Measurements from ENCODE around the gene PRDM16. TPM values are rescaled to one million over a fixed set of nuclear protein-coding genes. Genes with fewer than 3 reads are reported as not detected.

Gene PRDM16
- total RNA-seq, 1 donor from 2014 or later, result 84.2 TPM

- DNase-seq (ENCODE audit: low spot score in 2 of 2), result no peak
- no peaks in the 10 kb centered on the region for H3K9me3 ChIP-seq
- intact Hi-C loops (cut with DNase I), result no loop called here
- peak overlapping the region; percentile 0 to 30 for H3K4me3 ChIP-seq
- TF ChIP-seq CTCF (IDR thresholded peaks at IDR 0.05), result no peak
- peaks cover 32 to 76% of the 10 kb centered on the region in 2 donors for H3K4me1 ChIP-seq
- peak overlapping the region; percentile 73 to 80 for H3K27ac ChIP-seq
- H3K36me3 ChIP-seq, result no peaks in the 10 kb centered on the region
- H3K27me3 ChIP-seq, result no peaks in the 10 kb centered on the region
Measured at GRCh38 chr1:3113047-3113740, 44.2 kb downstream of the PRDM16 start.

- intact Hi-C loops (cut with DNase I), result loop anchor here (2.0 kb wide), 1 partner anchor 33 kb away; no protein-coding TSS in a partner anchor
- no peak for DNase-seq (ENCODE audit: low spot score in 2 of 2)
- no peaks in the 10 kb centered on the region for H3K36me3 ChIP-seq
- peaks cover 35 to 80% of the 10 kb centered on the region in 2 donors for H3K4me1 ChIP-seq
- H3K27ac ChIP-seq, result peak overlapping the region; percentile 73 to 80
- peak overlapping the region; percentile 0 to 30 for H3K4me3 ChIP-seq
- TF ChIP-seq CTCF (IDR thresholded peaks at IDR 0.05), result no peak
- H3K27me3 ChIP-seq, result no peaks in the 10 kb centered on the region
- no peaks in the 10 kb centered on the region for H3K9me3 ChIP-seq
Measured at GRCh38 chr1:3113741-3114056, 44.7 kb downstream of the PRDM16 start.

- Histone ChIP-seq H3K27ac (peak overlapping the region in 1 of 2 donors; percentile 80), H3K36me3 (no peaks in the 10 kb centered on the region), H3K4me1 (peaks cover 40 to 85% of the 10 kb centered on the region in 2 donors), H3K27me3 (no peaks in the 10 kb centered on the region), H3K9me3 (no peaks in the 10 kb centered on the region), H3K4me3 (peak overlapping the region in 1 of 2 donors; percentile 30)
- intact Hi-C loops (cut with DNase I), result loop anchor here (2.0 kb wide), 1 partner anchor 33 kb away; no protein-coding TSS in a partner anchor
- TF ChIP-seq CTCF (IDR thresholded peaks at IDR 0.05), result no peak
- DNase-seq (ENCODE audit: low spot score in 2 of 2), result no peak
Measured at GRCh38 chr1:3114131-3114744, 45.2 kb downstream of the PRDM16 start.

GRCh38 chr1:3114846-3115245 lies 45.8 kb downstream of the PRDM16 start:
- peak in 1 of 2 donors; percentile 68 for DNase-seq (ENCODE audit: low spot score in 2 of 2)
- Histone ChIP-seq H3K27me3 (no peaks in the 10 kb centered on the region), H3K36me3 (no peaks in the 10 kb centered on the region), H3K4me3 (no peak overlapping the region), H3K4me1 (peaks cover 46 to 87% of the 10 kb centered on the region in 2 donors), H3K9me3 (no peaks in the 10 kb centered on the region), H3K27ac (peak overlapping the region; percentile 75 to 80)
- TF ChIP-seq CTCF (IDR thresholded peaks at IDR 0.05), result no peak
- intact Hi-C loops (cut with DNase I), result loop anchor here (2.0 kb wide), 1 partner anchor 34 kb away; no protein-coding TSS in a partner anchor

GRCh38 chr1:3115275-3116149 lies 46.5 kb downstream of the PRDM16 start:
- H3K36me3 ChIP-seq, result no peaks in the 10 kb centered on the region
- H3K9me3 ChIP-seq, result no peaks in the 10 kb centered on the region
- intact Hi-C loops (cut with DNase I), result loop anchor here (2.0 kb wide), 1 partner anchor 35 kb away; no protein-coding TSS in a partner anchor
- H3K27ac ChIP-seq, result peak overlapping the region; percentile 75 to 80
- no peak for DNase-seq (ENCODE audit: low spot score in 2 of 2)
- peak overlapping the region in 1 of 2 donors; percentile 27 for H3K4me3 ChIP-seq
- no peak for TF ChIP-seq CTCF (IDR thresholded peaks at IDR 0.05)
- H3K27me3 ChIP-seq, result no peaks in the 10 kb centered on the region
- peaks cover 49 to 94% of the 10 kb centered on the region in 2 donors for H3K4me1 ChIP-seq

All from ascending aorta (tissue), 2 donors.